ENCODE measurements around the gene BORCS6.

DNA sequence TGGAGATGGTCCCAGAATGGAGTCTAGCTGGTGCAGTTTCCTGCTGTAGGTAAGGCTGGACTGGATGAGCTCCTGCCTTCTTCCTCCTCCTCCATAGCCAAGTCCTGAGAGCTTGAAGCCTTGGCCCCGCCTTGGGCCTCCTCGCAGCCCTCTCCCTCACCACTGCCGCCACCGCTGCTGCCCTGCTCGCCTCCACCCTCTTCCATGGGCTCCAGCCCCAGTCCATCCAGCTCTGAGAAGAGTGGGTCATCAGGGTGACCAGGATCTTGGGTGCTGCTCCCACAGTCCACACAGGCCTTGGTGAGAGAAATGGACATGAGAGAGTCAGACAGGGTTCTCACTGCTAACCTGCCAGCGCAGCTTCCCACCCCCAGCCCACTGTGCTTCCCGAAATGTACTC, 48.9 kb downstream of the BORCS6 start:
- TF ChIP-seq, protein P1, sequence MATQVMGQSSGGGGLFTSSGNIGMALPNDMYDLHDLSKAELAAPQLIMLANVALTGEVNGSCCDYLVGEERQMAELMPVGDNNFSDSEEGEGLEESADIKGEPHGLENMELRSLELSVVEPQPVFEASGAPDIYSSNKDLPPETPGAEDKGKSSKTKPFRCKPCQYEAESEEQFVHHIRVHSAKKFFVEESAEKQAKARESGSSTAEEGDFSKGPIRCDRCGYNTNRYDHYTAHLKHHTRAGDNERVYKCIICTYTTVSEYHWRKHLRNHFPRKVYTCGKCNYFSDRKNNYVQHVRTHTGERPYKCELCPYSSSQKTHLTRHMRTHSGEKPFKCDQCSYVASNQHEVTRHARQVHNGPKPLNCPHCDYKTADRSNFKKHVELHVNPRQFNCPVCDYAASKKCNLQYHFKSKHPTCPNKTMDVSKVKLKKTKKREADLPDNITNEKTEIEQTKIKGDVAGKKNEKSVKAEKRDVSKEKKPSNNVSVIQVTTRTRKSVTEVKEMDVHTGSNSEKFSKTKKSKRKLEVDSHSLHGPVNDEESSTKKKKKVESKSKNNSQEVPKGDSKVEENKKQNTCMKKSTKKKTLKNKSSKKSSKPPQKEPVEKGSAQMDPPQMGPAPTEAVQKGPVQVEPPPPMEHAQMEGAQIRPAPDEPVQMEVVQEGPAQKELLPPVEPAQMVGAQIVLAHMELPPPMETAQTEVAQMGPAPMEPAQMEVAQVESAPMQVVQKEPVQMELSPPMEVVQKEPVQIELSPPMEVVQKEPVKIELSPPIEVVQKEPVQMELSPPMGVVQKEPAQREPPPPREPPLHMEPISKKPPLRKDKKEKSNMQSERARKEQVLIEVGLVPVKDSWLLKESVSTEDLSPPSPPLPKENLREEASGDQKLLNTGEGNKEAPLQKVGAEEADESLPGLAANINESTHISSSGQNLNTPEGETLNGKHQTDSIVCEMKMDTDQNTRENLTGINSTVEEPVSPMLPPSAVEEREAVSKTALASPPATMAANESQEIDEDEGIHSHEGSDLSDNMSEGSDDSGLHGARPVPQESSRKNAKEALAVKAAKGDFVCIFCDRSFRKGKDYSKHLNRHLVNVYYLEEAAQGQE (IDR thresholded peaks at IDR 0.05; ENCODE audit: insufficient read depth in 1 of 2, low read depth in 2 of 2, low read length in 2 of 2): no peak
- TF ChIP-seq POLR2AphosphoS5 (IDR thresholded peaks at IDR 0.05; ENCODE audit: low read depth, low read length): no peak
- no peak for TF ChIP-seq TAF1 (IDR thresholded peaks at IDR 0.05; ENCODE audit: borderline replicate concordance, insufficient read depth, low read length)
- TF ChIP-seq SIN3A (IDR thresholded peaks at IDR 0.05; ENCODE audit: borderline replicate concordance, insufficient read depth, low read length): no peak

Measured in PFSK-1 (cell line).